Spleen (tissue), 7 donors: ENCODE data around the gene TIMM8B.

Experiments
- CTCF ChIP-seq, 11 experiments: fragments of 200-600 bp in 7 of 11; fragments of 450-650 bp in 4 of 11; sonication (generic) in 4 of 11; IDR thresholded peaks in 8 of 11; conservative IDR thresholded peaks in 3 of 11; 1 replicate in 7 of 11; 2 replicates in 4 of 11; pipeline versions ENCODE4 v1.4.0 to v1.8.0; 2016 to 2021; ENCODE audit warnings: antibody characterized with exemption in 11 of 11, inconsistent platforms in 4 of 11, mild to moderate bottlenecking in 1 of 11
- POLR2A ChIP-seq, 3 donors: fragments of 450-650 bp; IDR thresholded peaks; one replicate each; pipeline ENCODE4 v1.5.1; 2017; ENCODE audit warnings: antibody characterized with exemption in 3 of 3, mild to moderate bottlenecking in 1 of 3
- donor health status: DM: no; HTN: no; CAD: no; lungs with moderate emphysema.
- donor health status: DM: no; HTN: no; CAD: no.
- donor health status: DM: no; HTN: no; CAD: no.

- no peak for TF ChIP-seq POLR2A (IDR thresholded peaks at IDR 0.05)
- peak in 10 of 11 experiments; percentile 34 to 69 (median 60) for TF ChIP-seq CTCF (IDR thresholded peaks at IDR 0.05 in 8 of 11, conservative IDR thresholded peaks at IDR 0.05 in 3 of 11)
Measured at GRCh38 chr11:112113539-112114457, 27.2 kb upstream of the TIMM8B start.
